HCT116 (cell line): ENCODE data around the gene SARNP.
A peak's percentile ranks its signal among the peaks of the same experiment; 100 is the strongest.

Experiments used
- CEBPB ChIP-seq: IDR thresholded peaks from 2 replicates; pipeline ENCODE4 v1.6.1; 2012; ENCODE audit warnings: low read depth
- CTCF ChIP-seq, 3 experiments: fragments of 200-600 bp in 1 of 3; sonication (generic) in 1 of 3; IDR thresholded peaks in 2 of 3; conservative IDR thresholded peaks in 1 of 3; 2 replicates each; pipeline ENCODE4 v1.5.1; 2012 to 2017; ENCODE audit warnings: low read depth in 2 of 3, low read length in 2 of 3, antibody characterized with exemption in 1 of 3, borderline replicate concordance in 1 of 3, control low read depth in 1 of 3, mild to moderate bottlenecking in 1 of 3, mixed read lengths in 1 of 3, mixed run types in 1 of 3, moderate library complexity in 1 of 3; ENCODE audit not compliant: insufficient read depth in 1 of 3
- EZH2phosphoT487 ChIP-seq: fragments of 200-600 bp; IDR thresholded peaks from 2 replicates; pipeline ENCODE4 v1.6.1; 2018; ENCODE audit warnings: antibody characterized with exemption, borderline replicate concordance
- POLR2A ChIP-seq: IDR thresholded peaks from 2 replicates; pipeline ENCODE4 v1.7.0; 2011; ENCODE audit warnings: borderline replicate concordance; ENCODE audit not compliant: insufficient read depth, insufficient read length; ENCODE audit errors: extremely low read depth
- POLR2AphosphoS5 ChIP-seq: IDR thresholded peaks from 2 replicates; pipeline ENCODE4 v1.6.1; 2011; ENCODE audit warnings: mild to moderate bottlenecking, low read depth, low read length, moderate library complexity
- RAD21 ChIP-seq: IDR thresholded peaks from 2 replicates; pipeline ENCODE4 v1.6.1; 2012; ENCODE audit warnings: low read depth, mild to moderate bottlenecking
- SP1 ChIP-seq: IDR thresholded peaks from 2 replicates; pipeline ENCODE4 v1.6.1; 2012; ENCODE audit warnings: low read depth
- SRF ChIP-seq: IDR thresholded peaks from 2 replicates; pipeline ENCODE4 v1.6.1; 2012; ENCODE audit warnings: low read depth
- ZBTB33 ChIP-seq: IDR thresholded peaks from 2 replicates; pipeline ENCODE4 v1.6.1; 2011; ENCODE audit warnings: mild to moderate bottlenecking, low read length, moderate library complexity; ENCODE audit not compliant: insufficient replicate concordance; ENCODE audit errors: extremely low read depth

- TF ChIP-seq CEBPB = no peak
- TF ChIP-seq CTCF (IDR thresholded peaks at IDR 0.05 in 2 of 3, conservative IDR thresholded peaks at IDR 0.05 in 1 of 3; ENCODE audit: borderline replicate concordance in 1 of 3, insufficient read depth in 1 of 3, low read depth in 2 of 3, low read length in 2 of 3) = peak; percentile 65 to 93 (median 87)
- TF ChIP-seq RAD21 = peak; percentile 95
- TF ChIP-seq ZBTB33 = no peak
- peak; percentile 37 for TF ChIP-seq POLR2A
- TF ChIP-seq POLR2AphosphoS5 = peak; percentile 42
- TF ChIP-seq SP1 = no peak; the same call in 1 of the 2 replicates
- no peak for TF ChIP-seq SRF
- no peak for TF ChIP-seq EZH2phosphoT487
These were observed 79.2 kb downstream of the SARNP start for GRCh38 chr12:55738123-55739024.
